Germinal center (tissue), 1 donor: ENCODE measurements around the gene CCDC85A.

Source experiments
- DNase-seq: peaks from one replicate; pipeline ENCODE4 v3.0.0; 2012; ENCODE audit warnings: mixed read lengths, low spot score

Gene CCDC85A

GRCh38 chr2:56240210-56240609 lies 56.4 kb downstream of the CCDC85A start:
- no peak for DNase-seq

GRCh38 chr2:56244506-56244905 lies 60.7 kb downstream of the CCDC85A start:
- no peak for DNase-seq

GRCh38 chr2:56244911-56245530 lies 61.2 kb downstream of the CCDC85A start:
- no peak for DNase-seq

- DNase-seq, result no peak
These were observed 65.4 kb downstream of the CCDC85A start for GRCh38 chr2:56248965-56249742.

- DNase-seq, result no peak
These were observed 66.5 kb downstream of the CCDC85A start for GRCh38 chr2:56250153-56250729.

- no peak for DNase-seq
These were observed 76.6 kb downstream of the CCDC85A start for GRCh38 chr2:56260415-56260814.

GRCh38 chr2:56262241-56262640 lies 78.5 kb downstream of the CCDC85A start:
- DNase-seq, result no peak

- DNase-seq, result no peak
These were observed 80.1 kb downstream of the CCDC85A start for GRCh38 chr2:56263876-56264275.

GRCh38 chr2:56266761-56267414 lies 83.1 kb downstream of the CCDC85A start:
- DNase-seq, result no peak

GRCh38 chr2:56267415-56267788 lies 83.6 kb downstream of the CCDC85A start:
- DNase-seq, result no peak

- DNase-seq, result no peak
These were observed 85.1 kb downstream of the CCDC85A start for GRCh38 chr2:56268856-56269255.

- no peak for DNase-seq
These were observed 87.5 kb downstream of the CCDC85A start for GRCh38 chr2:56271275-56271674.

GRCh38 chr2:56285224-56285623 lies 101.4 kb downstream of the CCDC85A start:
- no peak for DNase-seq

GRCh38 chr2:56286936-56287335 lies 103.1 kb downstream of the CCDC85A start:
- no peak for DNase-seq

- no peak for DNase-seq
These were observed 103.7 kb downstream of the CCDC85A start for GRCh38 chr2:56287508-56287907.

GRCh38 chr2:56287974-56288373 lies 104.2 kb downstream of the CCDC85A start:
- no peak for DNase-seq

- DNase-seq, result no peak
These were observed 105.2 kb downstream of the CCDC85A start for GRCh38 chr2:56288838-56289580.

- DNase-seq, result no peak
These were observed 107.9 kb downstream of the CCDC85A start for GRCh38 chr2:56291711-56292110.

GRCh38 chr2:56292951-56293350 lies 109.2 kb downstream of the CCDC85A start:
- DNase-seq, result no peak

GRCh38 chr2:56295666-56296065 lies 111.9 kb downstream of the CCDC85A start:
- DNase-seq, result no peak

GRCh38 chr2:56297671-56298070 lies 113.9 kb downstream of the CCDC85A start:
- DNase-seq, result no peak

GRCh38 chr2:56299171-56299691 lies 115.4 kb downstream of the CCDC85A start:
- no peak for DNase-seq
